Retinal pigment epithelial cell (primary cell): ENCODE results near the gene MRPL28.

Experiments used
- DNase-seq: peaks from one replicate; pipeline ENCODE4 v3.0.0-alpha.2; 2010; ENCODE audit warnings: low read depth
- H3K4me3 ChIP-seq: 2 replicates; pipeline ENCODE4 v1.5.1; 2011; ENCODE audit warnings: mild to moderate bottlenecking, low read length, control low read depth, moderate library complexity
- CTCF ChIP-seq: conservative IDR thresholded peaks from 2 replicates; pipeline ENCODE4 v1.5.1; 2011; ENCODE audit warnings: low read depth, low read length, control low read depth, inconsistent platforms

MRPL28 gene

DNA sequence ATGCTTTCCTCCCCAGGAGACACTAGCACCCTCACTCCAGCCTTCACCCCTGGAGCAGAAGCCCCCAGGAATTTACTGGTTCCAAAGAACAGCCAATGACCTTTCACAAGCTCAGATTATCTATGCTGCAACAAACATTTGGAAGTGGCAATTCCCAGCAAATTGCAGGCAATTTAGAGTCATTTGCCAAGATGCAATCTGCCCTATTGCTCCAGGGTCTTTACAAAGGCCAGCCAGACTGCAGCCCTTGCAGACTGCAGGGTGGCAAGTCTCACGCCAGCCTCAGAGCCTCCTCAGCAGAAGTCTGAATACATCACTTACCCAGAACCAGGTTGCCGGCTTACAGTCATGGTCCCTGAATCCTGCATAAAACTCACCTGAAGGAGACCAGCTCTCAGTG is 39.6 kb downstream of the MRPL28 start:
- no peak for DNase-seq
- H3K4me3 ChIP-seq = no peak overlapping the region

GRCh38 chr16:325375-326145 is 44.8 kb downstream of the MRPL28 start:
- no peak for DNase-seq
- H3K4me3 ChIP-seq = no peak overlapping the region
- TF ChIP-seq CTCF = no peak

More for the DNA sequence above, 39.6 kb downstream of the MRPL28 start:
- TF ChIP-seq CTCF = no peak

- no peak overlapping the region for H3K4me3 ChIP-seq
- no peak for DNase-seq
- no peak for TF ChIP-seq CTCF
Measured at GRCh38 chr16:324451-325334, 45.6 kb downstream of the MRPL28 start.

DNA sequence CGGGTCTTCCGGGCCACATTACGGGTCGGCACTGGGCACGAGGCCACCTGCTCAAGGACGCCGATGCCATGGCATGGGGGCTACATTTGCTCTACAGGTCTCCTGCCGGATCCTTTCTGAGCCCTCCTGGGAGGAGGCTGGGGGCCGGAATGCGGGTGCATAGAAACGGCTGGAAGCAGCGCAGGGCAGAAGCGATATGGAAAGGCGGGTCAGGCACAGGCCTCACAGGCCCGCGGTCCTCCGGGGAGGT is 46.2 kb downstream of the MRPL28 start:
- no peak overlapping the region for H3K4me3 ChIP-seq
- no peak for TF ChIP-seq CTCF
- no peak for DNase-seq

DNA sequence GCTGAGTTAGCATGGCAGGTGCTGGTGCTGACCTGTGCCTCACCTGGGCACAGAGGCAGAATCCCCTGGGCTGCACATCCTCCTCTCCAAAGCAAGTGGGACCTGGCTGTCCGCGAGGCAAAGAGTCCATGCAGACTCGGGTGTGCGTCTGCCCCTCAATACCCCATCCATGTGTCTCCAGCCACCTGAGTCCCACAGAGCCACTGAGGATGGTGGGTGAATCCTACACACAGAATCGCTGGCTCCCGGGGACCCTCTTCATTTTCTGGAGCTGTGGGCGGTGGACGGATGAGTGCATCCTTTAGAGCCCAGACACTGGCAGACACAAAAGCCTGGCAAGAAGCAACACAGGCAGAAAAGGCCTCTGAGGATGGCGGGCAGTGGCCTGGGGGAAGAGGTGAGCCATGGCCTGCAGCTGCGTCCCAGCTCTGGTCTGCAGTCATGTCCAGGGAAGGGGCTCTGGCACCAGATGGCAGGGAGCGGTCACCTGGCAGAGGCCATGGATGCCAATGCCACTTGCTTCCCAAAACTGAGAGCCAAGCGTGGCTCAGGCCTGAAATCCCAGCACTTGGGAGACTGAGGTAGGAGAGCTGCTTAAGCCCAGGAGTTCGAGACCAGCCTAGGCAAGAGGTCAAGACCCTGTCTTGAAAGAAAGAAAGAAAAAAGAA is 47.7 kb downstream of the MRPL28 start:
- TF ChIP-seq CTCF = no peak
- no peak for DNase-seq
- no peak overlapping the region for H3K4me3 ChIP-seq

- no peak for DNase-seq
Measured at GRCh38 chr16:321532-321931, 48.8 kb downstream of the MRPL28 start.

More at GRCh38 chr16:321532-321931, 48.8 kb downstream of the MRPL28 start:
- no peak overlapping the region for H3K4me3 ChIP-seq
- TF ChIP-seq CTCF = no peak
